Activated naive CD8-positive, alpha-beta T cell (primary cell): ENCODE measurements around the gene MAP6D1.
"Not testable (repeated sequence)": the region's sequence is repeated elsewhere in the genome, so short reads cannot be mapped to it uniquely, and the experiment has no call there.

Experiments
- H3K27ac Mint-ChIP-seq: one replicate; pipeline ENCODE4 v1.8.0; 2021; ENCODE audit warnings: mixed read lengths
- H3K27me3 Mint-ChIP-seq: one replicate; pipeline ENCODE4 v1.8.0; 2021; ENCODE audit warnings: mixed read lengths
- H3K36me3 Mint-ChIP-seq: one replicate; pipeline ENCODE4 v1.8.0; 2021; ENCODE audit warnings: mixed read lengths
- H3K4me1 Mint-ChIP-seq: one replicate; pipeline ENCODE4 v1.8.0; 2021; ENCODE audit warnings: low read depth, mixed read lengths
- H3K4me3 Mint-ChIP-seq: one replicate; pipeline ENCODE4 v1.8.0; 2021; ENCODE audit warnings: mild to moderate bottlenecking, mixed read lengths
- H3K9me3 Mint-ChIP-seq: one replicate; pipeline ENCODE4 v1.8.0; 2021; ENCODE audit warnings: low read depth, mixed read lengths

MAP6D1 gene

DNA sequence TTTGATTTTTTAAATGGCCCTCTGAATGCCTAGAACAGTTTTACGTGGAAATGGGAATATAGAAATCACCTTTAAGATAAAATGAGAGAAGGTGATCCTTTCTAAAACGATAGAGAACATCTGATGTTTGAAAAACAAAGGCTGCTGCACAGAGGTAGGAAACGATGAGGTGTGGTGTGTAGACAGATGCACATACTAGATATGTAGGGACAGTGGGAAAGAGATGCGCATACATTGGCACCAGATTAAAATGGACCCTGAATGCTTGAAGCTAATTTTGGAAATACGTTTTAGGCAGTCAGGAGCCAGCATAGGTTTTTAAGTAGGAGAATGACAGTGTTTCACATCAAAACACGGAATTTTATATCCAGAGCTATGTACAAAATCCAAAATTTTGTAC, 29.0 kb downstream of the MAP6D1 start:
- Mint-ChIP-seq H3K4me1 (no peaks in the 10 kb centered on the region), H3K9me3 (no peaks in the 10 kb centered on the region), H3K4me3 (no peak overlapping the region), H3K36me3 (peaks cover 23% of the 10 kb centered on the region), H3K27ac (no peak overlapping the region), H3K27me3 (no peaks in the 10 kb centered on the region)

DNA sequence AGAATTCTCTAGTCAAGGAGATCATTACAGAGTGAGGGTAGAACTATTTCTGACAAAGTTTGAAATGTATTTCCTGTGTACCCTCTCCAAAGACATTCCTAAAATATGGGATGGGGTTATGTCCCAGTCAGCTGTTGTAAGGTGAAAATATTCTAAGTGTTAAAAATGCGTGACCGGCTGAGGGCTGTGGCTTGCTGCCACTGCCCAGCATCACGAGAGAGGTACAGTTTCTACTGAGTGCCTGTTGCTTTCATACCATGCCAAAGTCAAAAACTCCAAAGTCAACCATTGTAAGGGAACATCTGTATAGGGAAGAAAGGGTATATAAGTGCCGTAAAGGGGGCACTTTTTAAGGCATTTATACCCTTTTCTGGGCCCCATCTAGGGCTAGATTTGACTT, 30.9 kb downstream of the MAP6D1 start:
- Mint-ChIP-seq H3K9me3 (no peaks in the 10 kb centered on the region), H3K36me3 (peaks cover 24% of the 10 kb centered on the region), H3K4me1 (peaks cover 6% of the 10 kb centered on the region), H3K27me3 (no peaks in the 10 kb centered on the region), H3K4me3 (no peak overlapping the region), H3K27ac (no peak overlapping the region)

DNA sequence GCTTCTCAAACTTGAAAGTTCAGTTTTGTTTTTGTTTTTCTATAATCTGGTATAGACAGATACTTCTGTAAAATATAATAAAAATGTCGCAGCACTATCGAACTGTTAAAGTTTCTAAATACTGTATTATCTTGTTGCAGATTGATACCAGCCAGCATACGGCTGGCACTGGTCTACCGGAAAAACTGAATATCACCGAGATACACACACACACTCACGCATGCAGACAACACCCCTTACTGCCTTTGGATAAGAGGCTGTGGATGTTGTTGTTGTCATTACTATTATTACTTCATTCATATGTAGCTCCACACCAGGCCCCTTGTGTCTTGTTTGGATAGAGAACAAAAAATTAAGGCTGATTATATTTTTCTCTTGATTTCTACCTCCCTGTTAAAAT, 32.4 kb downstream of the MAP6D1 start:
- H3K27ac Mint-ChIP-seq, result no peak overlapping the region
- H3K27me3 Mint-ChIP-seq, result no peaks in the 10 kb centered on the region
- H3K4me1 Mint-ChIP-seq, result peaks cover 12% of the 10 kb centered on the region
- H3K4me3 Mint-ChIP-seq, result no peak overlapping the region
- H3K36me3 Mint-ChIP-seq, result peaks cover 17% of the 10 kb centered on the region
- no peaks in the 10 kb centered on the region for H3K9me3 Mint-ChIP-seq

DNA sequence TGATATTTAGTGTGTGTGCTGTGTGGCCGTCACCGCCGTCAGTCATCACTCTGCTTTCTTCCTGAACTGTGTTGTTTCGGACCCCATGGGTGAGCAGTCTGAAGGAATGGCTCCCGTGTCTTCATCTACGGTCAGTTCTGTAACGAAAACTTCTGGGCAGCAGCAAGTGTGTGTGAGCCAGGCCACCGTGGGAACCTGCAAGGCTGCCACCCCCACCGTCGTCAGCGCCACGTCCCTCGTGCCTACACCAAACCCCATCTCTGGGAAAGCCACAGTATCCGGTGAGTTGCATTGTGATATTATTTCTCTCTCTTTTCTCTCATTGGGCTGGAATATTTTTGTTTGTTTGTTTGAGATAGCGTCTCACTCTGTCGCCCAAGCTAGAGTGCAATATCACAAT, 34.7 kb downstream of the MAP6D1 start:
- Mint-ChIP-seq H3K4me1 (peaks cover 12% of the 10 kb centered on the region), H3K4me3 (no peak overlapping the region), H3K27me3 (no peaks in the 10 kb centered on the region), H3K27ac (no peak overlapping the region), H3K9me3 (no peaks in the 10 kb centered on the region), H3K36me3 (peaks cover 16% of the 10 kb centered on the region)

- Mint-ChIP-seq H3K4me3 (no peak overlapping the region), H3K36me3 (peaks cover 16% of the 10 kb centered on the region), H3K9me3 (no peaks in the 10 kb centered on the region), H3K27me3 (no peaks in the 10 kb centered on the region), H3K4me1 (peaks cover 12% of the 10 kb centered on the region), H3K27ac (no peak overlapping the region)
Observed at GRCh38 chr3:183789826-183790225, 35.6 kb downstream of the MAP6D1 start.

DNA sequence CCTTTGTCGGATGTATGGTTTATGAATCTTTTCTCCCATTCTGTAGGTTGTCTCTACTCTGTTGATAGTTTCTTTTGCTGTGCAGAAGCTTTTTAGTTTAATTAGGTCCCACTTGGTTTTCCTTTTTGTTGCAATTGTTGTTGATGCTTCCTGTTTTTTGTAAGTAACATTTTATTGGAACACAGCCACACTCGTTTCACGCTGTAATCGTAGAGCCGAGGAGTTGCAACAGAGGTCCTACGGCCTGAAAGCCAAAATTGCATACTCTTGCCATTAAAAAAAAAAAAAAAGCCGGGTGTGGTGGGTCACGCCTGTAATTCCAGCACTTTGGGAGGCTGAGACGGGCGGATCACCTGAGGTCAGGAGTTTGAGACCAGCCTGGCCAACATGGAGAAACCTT, 40.9 kb downstream of the MAP6D1 start:
- H3K4me1 Mint-ChIP-seq, H3K27ac Mint-ChIP-seq, H3K4me3 Mint-ChIP-seq, H3K27me3 Mint-ChIP-seq, H3K9me3 Mint-ChIP-seq: not testable (repeated sequence)
- peaks cover 16% of the 10 kb centered on the region for H3K36me3 Mint-ChIP-seq

GRCh38 chr3:183782576-183783276, 42.7 kb downstream of the MAP6D1 start:
- H3K4me3 Mint-ChIP-seq, result no peak overlapping the region
- H3K36me3 Mint-ChIP-seq, result peaks cover 14% of the 10 kb centered on the region

DNA sequence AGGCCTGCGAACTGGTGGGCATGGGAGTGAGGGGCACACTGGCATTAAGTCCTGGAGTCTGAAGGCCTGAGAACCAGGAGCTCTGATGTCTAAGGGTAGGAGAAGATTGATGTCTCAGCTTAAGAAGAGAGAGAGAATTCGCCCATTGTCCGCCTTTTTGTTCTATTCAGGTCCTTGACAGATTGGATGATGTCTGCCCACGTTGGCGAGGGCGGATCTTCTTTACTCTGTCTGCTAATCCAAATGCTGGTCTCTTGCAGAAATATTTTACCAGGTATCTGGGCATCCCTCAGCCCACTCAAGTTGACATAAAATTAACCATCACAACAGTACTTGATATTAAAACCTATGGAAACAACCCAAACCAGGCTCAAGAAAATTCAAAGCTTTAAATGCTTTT, 44.1 kb downstream of the MAP6D1 start:
- H3K9me3 Mint-ChIP-seq, result no peaks in the 10 kb centered on the region
- H3K4me1 Mint-ChIP-seq, result no peaks in the 10 kb centered on the region
- no peak overlapping the region for H3K27ac Mint-ChIP-seq
- H3K27me3 Mint-ChIP-seq, result no peaks in the 10 kb centered on the region
- peaks cover 15% of the 10 kb centered on the region for H3K36me3 Mint-ChIP-seq
- H3K4me3 Mint-ChIP-seq, result no peak overlapping the region

More at GRCh38 chr3:183782576-183783276, 42.7 kb downstream of the MAP6D1 start:
- Mint-ChIP-seq H3K27ac (no peak overlapping the region), H3K27me3 (no peaks in the 10 kb centered on the region), H3K9me3 (no peaks in the 10 kb centered on the region), H3K4me1 (no peaks in the 10 kb centered on the region)

DNA sequence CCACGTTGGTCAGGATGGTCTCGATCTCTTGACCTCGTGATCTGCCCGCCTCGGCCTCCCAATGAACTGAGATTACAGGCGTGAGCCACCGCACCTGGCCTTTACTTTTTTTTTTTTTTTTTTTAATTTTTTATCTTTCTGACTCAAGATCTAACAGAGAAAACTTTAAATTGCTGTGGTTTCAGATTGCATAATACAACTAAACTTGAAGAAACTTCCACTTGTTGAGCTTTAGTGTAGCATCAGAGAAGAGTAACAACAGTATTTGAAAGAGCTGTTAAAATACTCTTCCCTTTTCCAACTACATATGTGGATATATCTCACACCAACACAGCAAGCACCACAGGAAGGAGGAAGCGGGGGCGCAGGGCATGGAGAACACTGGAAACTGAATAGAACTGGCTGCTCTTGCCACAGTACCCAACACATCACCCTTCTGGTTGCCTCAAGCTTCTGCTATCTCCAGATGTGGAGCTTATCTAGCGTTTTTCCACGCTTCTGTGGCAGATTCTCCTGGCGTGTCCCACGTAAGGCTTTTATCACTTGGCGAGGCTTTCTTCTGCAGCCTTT, 45.4 kb downstream of the MAP6D1 start:
- no peaks in the 10 kb centered on the region for H3K27me3 Mint-ChIP-seq
- H3K27ac Mint-ChIP-seq, result no peak overlapping the region
- no peaks in the 10 kb centered on the region for H3K4me1 Mint-ChIP-seq
- H3K9me3 Mint-ChIP-seq, result no peaks in the 10 kb centered on the region
- H3K4me3 Mint-ChIP-seq, result no peak overlapping the region
- H3K36me3 Mint-ChIP-seq, result peaks cover 18% of the 10 kb centered on the region

GRCh38 chr3:183777016-183777618, 48.3 kb downstream of the MAP6D1 start:
- Mint-ChIP-seq H3K27ac (no peak overlapping the region), H3K9me3 (no peaks in the 10 kb centered on the region), H3K27me3 (no peaks in the 10 kb centered on the region), H3K4me3 (no peak overlapping the region), H3K36me3 (peaks cover 15% of the 10 kb centered on the region), H3K4me1 (no peaks in the 10 kb centered on the region)

DNA sequence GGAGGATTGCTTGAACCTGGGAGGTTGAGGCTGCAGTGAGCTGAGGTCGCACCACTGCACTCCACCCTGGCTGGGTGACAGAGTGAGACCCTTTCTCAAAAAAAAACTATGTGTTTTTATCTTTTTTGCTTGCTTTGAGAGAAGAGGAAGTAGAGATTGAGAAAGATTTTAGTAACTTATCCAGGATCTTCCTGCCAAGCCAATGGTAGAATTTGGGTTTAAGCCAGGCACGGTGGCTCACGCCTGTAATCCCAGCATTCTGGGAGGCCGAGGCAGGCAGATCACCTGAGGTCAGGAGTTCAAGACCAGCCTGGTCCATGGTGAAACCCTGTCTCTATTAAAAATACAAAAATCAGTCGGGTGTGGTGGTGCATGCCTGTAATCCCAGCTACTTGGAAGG, 48.9 kb downstream of the MAP6D1 start:
- H3K9me3 Mint-ChIP-seq, H3K4me3 Mint-ChIP-seq, H3K4me1 Mint-ChIP-seq, H3K27ac Mint-ChIP-seq, H3K27me3 Mint-ChIP-seq: not testable (repeated sequence)
- H3K36me3 Mint-ChIP-seq, result peaks cover 15% of the 10 kb centered on the region

DNA sequence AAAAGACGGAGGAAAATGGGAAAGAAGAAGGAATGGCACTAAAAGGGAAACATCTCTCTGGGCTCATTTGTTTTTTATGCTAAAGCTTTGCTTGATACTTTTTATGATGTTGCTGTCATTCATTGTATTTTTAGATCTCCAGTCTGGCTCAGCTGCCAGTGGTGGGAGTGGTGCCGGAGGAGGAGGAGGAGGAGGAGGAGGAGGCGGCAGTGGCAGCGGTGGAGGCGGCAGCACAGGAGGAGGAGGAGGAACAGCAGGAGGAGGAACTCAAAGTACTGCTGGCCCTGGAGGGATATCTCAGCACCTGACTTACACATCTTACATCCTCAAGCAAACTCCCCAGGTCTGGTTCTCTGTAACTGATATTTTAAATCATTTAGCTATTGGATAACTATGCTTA, 49.6 kb downstream of the MAP6D1 start:
- no peaks in the 10 kb centered on the region for H3K27me3 Mint-ChIP-seq
- H3K4me3 Mint-ChIP-seq, result no peak overlapping the region
- H3K27ac Mint-ChIP-seq, result no peak overlapping the region
- peaks cover 15% of the 10 kb centered on the region for H3K36me3 Mint-ChIP-seq
- no peaks in the 10 kb centered on the region for H3K9me3 Mint-ChIP-seq
- no peaks in the 10 kb centered on the region for H3K4me1 Mint-ChIP-seq

- Mint-ChIP-seq H3K36me3 (peaks cover 13% of the 10 kb centered on the region), H3K9me3 (no peaks in the 10 kb centered on the region), H3K4me1 (no peaks in the 10 kb centered on the region), H3K27me3 (no peaks in the 10 kb centered on the region), H3K4me3 (no peak overlapping the region), H3K27ac (no peak overlapping the region)
Observed at GRCh38 chr3:183774631-183775030, 50.7 kb downstream of the MAP6D1 start.

DNA sequence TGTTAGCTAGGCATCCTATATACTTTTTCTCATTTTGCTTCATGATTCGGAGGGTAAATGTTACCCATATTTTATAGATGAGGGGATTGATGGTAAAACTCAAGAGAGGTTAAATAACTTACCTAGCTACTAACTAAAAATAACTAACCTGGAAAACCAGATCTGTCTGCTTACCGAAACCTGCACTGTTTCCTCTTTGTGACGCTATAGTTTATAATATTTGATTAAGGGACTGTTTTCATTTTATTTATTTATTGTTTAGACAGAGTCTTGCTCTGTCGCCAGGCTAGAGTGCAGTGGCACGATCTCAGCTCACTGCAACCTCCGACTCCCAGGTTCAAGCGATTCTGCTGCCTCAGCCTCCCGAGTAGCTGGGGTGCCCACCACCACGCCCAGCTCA, 55.9 kb downstream of the MAP6D1 start:
- Mint-ChIP-seq H3K4me3 (no peak overlapping the region), H3K36me3 (peaks cover 8% of the 10 kb centered on the region), H3K27ac (no peak overlapping the region), H3K4me1 (peaks cover 7% of the 10 kb centered on the region), H3K27me3 (no peaks in the 10 kb centered on the region), H3K9me3 (no peaks in the 10 kb centered on the region)

- H3K9me3 Mint-ChIP-seq, result no peaks in the 10 kb centered on the region
- no peak overlapping the region for H3K4me3 Mint-ChIP-seq
- H3K36me3 Mint-ChIP-seq, result peaks cover 4% of the 10 kb centered on the region
- peaks cover 7% of the 10 kb centered on the region for H3K4me1 Mint-ChIP-seq
- no peak overlapping the region for H3K27ac Mint-ChIP-seq
- no peaks in the 10 kb centered on the region for H3K27me3 Mint-ChIP-seq
Observed at GRCh38 chr3:183768114-183768513, 57.3 kb downstream of the MAP6D1 start.
